H1 (cell line): ENCODE results near the gene NPIPB6. TPM values are rescaled to one million over a fixed set of nuclear protein-coding genes. Genes with fewer than 3 reads are reported as not detected.

Experiments
- TAF7 ChIP-seq: optimal IDR thresholded peaks from 2 replicates; pipeline ENCODE3; 2011; ENCODE audit warnings: low read depth, mild to moderate bottlenecking, inconsistent platforms, low read length, moderate library complexity, borderline replicate concordance
- polyA plus RNA-seq, 7 experiments: library from polyadenylated mRNA; depleted of rRNA in 3 of 7; stranded (reverse) in 5 of 7; unstranded in 2 of 7; fragments of >200 nt in 5 of 7; fragments of 200-250 nt in 2 of 7; gene quantifications; 1 replicate in 5 of 7; 2 replicates in 1 of 7; 4 replicates in 1 of 7; pipeline versions ENCODE4 v1.2.1 to v1.2.3, GENCODE V29; 2011 to 2013; ENCODE audit warnings: missing spikeins in 2 of 7, mixed read lengths in 2 of 7
- total RNA-seq: library from RNA; stranded (reverse); fragmentation: NEBNext Ultra II Directional; extraction: Animal tissue kit (Norgen Biotek cat#: 25700); gene quantifications from 2 replicates; pipeline ENCODE4 v1.2.1, GENCODE V29; 2021

Gene NPIPB6
- total and polyA plus RNA-seq, 2 of the 8 experiments (the other 6 are each of a cell fraction or from before 2014, with no cell fraction given): 0.83 to 1.9 TPM

GRCh38 chr16:28295276-28295675, 68.0 kb downstream of the NPIPB6 start (continued):
- TF ChIP-seq TAF7: no peak
- TF ChIP-seq, all 59 proteins: peak for 0
